ENCODE data around the gene UGT2B15. TPM values are rescaled to one million over a fixed set of nuclear protein-coding genes. Genes with fewer than 3 reads are reported as not detected.
"Not testable (repeated sequence)": the region's sequence is repeated elsewhere in the genome, so short reads cannot be mapped to it uniquely, and the experiment has no call there.

The UGT2B15 gene
- total RNA-seq, result not detected in 2 replicates

- DNase-seq (ENCODE audit: low read depth); H3K4me3 ChIP-seq (ENCODE audit: low read depth, low read length): not testable (repeated sequence)
These were observed at the start of gene UGT2B15 for GRCh38 chr4:68670479-68670939. TSS of gene UGT2B15 (minus strand) at chr4:68670652. CDS start at chr4:68670618, 34 bp downstream.

GRCh38 chr4:68719075-68719473 lies 48.6 kb upstream of the UGT2B15 start:
- TF ChIP-seq CTCF (IDR thresholded peaks at IDR 0.05; ENCODE audit: insufficient read depth, low read depth, low read length), result no peak
- no peak for DNase-seq (ENCODE audit: low read depth)
- no peak overlapping the region for H3K4me3 ChIP-seq (ENCODE audit: low read depth, low read length)

- no peak overlapping the region for H3K4me3 ChIP-seq (ENCODE audit: low read depth, low read length)
- no peak for TF ChIP-seq CTCF (IDR thresholded peaks at IDR 0.05; ENCODE audit: insufficient read depth, low read depth, low read length)
- no peak for DNase-seq (ENCODE audit: low read depth)
These were observed 48.1 kb upstream of the UGT2B15 start for GRCh38 chr4:68718447-68719074.

GRCh38 chr4:68717999-68718398 lies 47.5 kb upstream of the UGT2B15 start:
- no peak overlapping the region for H3K4me3 ChIP-seq (ENCODE audit: low read depth, low read length)
- TF ChIP-seq CTCF (IDR thresholded peaks at IDR 0.05; ENCODE audit: insufficient read depth, low read depth, low read length), result no peak
- DNase-seq (ENCODE audit: low read depth), result no peak

GRCh38 chr4:68714400-68714799 lies 43.9 kb upstream of the UGT2B15 start:
- no peak for TF ChIP-seq CTCF (IDR thresholded peaks at IDR 0.05; ENCODE audit: insufficient read depth, low read depth, low read length)
- DNase-seq (ENCODE audit: low read depth), result no peak
- H3K4me3 ChIP-seq (ENCODE audit: low read depth, low read length), result no peak overlapping the region

- no peak for TF ChIP-seq CTCF (IDR thresholded peaks at IDR 0.05; ENCODE audit: insufficient read depth, low read depth, low read length)
- DNase-seq (ENCODE audit: low read depth), result no peak
- H3K4me3 ChIP-seq (ENCODE audit: low read depth, low read length), result no peak overlapping the region
These were observed 41.8 kb upstream of the UGT2B15 start for GRCh38 chr4:68712207-68712606.

- no peak for TF ChIP-seq CTCF (IDR thresholded peaks at IDR 0.05; ENCODE audit: insufficient read depth, low read depth, low read length)
- no peak overlapping the region for H3K4me3 ChIP-seq (ENCODE audit: low read depth, low read length)
- no peak for DNase-seq (ENCODE audit: low read depth)
These were observed 38.1 kb upstream of the UGT2B15 start for GRCh38 chr4:68708566-68708965.

GRCh38 chr4:68703168-68703567 lies 32.7 kb upstream of the UGT2B15 start:
- H3K4me3 ChIP-seq (ENCODE audit: low read depth, low read length); DNase-seq (ENCODE audit: low read depth): not testable (repeated sequence)
